Measurements from ENCODE around the gene PTPN14. TPM values are rescaled to one million over a fixed set of nuclear protein-coding genes. Genes with fewer than 3 reads are reported as not detected.

Gene PTPN14
- total and polyA plus RNA-seq, 3 donors from 2014 or later, result 14.8 to 59.2 (median 42.2) TPM

- H3K27ac ChIP-seq, result no peak overlapping the region
- no peaks in the 10 kb centered on the region for H3K36me3 ChIP-seq (ENCODE audit: low read depth, missing control alignments)
- intact Hi-C loops (cut with DNase I; ENCODE audit: low total_unique reads), result loop anchor here (5.0 kb wide), 1 partner anchor 257 kb away; no protein-coding TSS in a partner anchor
- no peak for DNase-seq
- 86 to 88% methylated on average over 3 of the region's 3 CpGs for WGBS, 2 donors
- H3K4me3 ChIP-seq, result no peak overlapping the region
- no peaks in the 10 kb centered on the region for H3K9me3 ChIP-seq
- peaks cover 4% of the 10 kb centered on the region for H3K4me1 ChIP-seq
- no peak for TF ChIP-seq POLR2A (IDR thresholded peaks at IDR 0.05)
- TF ChIP-seq, protein P1, sequence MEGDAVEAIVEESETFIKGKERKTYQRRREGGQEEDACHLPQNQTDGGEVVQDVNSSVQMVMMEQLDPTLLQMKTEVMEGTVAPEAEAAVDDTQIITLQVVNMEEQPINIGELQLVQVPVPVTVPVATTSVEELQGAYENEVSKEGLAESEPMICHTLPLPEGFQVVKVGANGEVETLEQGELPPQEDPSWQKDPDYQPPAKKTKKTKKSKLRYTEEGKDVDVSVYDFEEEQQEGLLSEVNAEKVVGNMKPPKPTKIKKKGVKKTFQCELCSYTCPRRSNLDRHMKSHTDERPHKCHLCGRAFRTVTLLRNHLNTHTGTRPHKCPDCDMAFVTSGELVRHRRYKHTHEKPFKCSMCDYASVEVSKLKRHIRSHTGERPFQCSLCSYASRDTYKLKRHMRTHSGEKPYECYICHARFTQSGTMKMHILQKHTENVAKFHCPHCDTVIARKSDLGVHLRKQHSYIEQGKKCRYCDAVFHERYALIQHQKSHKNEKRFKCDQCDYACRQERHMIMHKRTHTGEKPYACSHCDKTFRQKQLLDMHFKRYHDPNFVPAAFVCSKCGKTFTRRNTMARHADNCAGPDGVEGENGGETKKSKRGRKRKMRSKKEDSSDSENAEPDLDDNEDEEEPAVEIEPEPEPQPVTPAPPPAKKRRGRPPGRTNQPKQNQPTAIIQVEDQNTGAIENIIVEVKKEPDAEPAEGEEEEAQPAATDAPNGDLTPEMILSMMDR (IDR thresholded peaks at IDR 0.05), result no peak
- H3K27me3 ChIP-seq, result no peaks in the 10 kb centered on the region
Observed at GRCh38 chr1:214330222-214330621, 221.2 kb downstream of the PTPN14 start.

GRCh38 chr1:214329470-214330220 lies 221.8 kb downstream of the PTPN14 start:
- H3K27me3 ChIP-seq, result no peaks in the 10 kb centered on the region
- intact Hi-C loops (cut with DNase I; ENCODE audit: low total_unique reads), result loop anchor here (5.0 kb wide), 2 partner anchors 67 to 258 kb away; no protein-coding TSS in a partner anchor
- no peak overlapping the region for H3K27ac ChIP-seq
- H3K4me1 ChIP-seq, result peaks cover 4% of the 10 kb centered on the region
- DNase-seq, result no peak
- TF ChIP-seq, protein P1 (IDR thresholded peaks at IDR 0.05), result no peak
- TF ChIP-seq POLR2A (IDR thresholded peaks at IDR 0.05), result no peak
- no peaks in the 10 kb centered on the region for H3K9me3 ChIP-seq
- 92 to 94% methylated on average over 14 to 20 of the region's 20 CpGs for WGBS, 2 donors
- no peak overlapping the region for H3K4me3 ChIP-seq
- no peaks in the 10 kb centered on the region for H3K36me3 ChIP-seq (ENCODE audit: low read depth, missing control alignments)

- WGBS, 2 donors, result 53 to 54% methylated on average over 5 to 11 of the region's 11 CpGs
- TF ChIP-seq, protein P1 (IDR thresholded peaks at IDR 0.05), result peak; percentile 63 to 83 (median 82)
- no peak for TF ChIP-seq POLR2A (IDR thresholded peaks at IDR 0.05)
Observed at GRCh38 chr1:214328770-214329469, 222.5 kb downstream of the PTPN14 start.

DNA sequence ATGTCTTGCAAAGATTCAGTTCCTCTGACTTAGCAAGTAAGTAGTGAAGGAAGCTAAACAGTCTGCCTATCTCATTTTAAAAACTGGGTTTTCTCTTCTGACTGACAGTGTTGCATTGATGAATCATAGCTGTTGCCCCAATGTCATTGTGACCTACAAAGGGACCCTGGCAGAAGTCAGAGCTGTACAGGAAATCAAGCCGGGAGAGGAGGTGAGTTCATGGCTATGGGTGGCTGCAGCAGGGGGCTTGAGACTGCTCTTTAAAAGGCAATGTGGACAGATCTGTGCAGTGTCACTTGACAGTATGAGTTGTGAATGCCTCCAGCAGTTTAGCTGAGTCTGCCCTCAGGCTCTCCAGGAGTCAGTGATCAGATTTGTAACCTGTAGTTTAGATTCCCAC lies 223.9 kb downstream of the PTPN14 start:
- TF ChIP-seq, protein P1 (IDR thresholded peaks at IDR 0.05), result no peak
- no peak for TF ChIP-seq POLR2A (IDR thresholded peaks at IDR 0.05)
- intact Hi-C loops (cut with DNase I; ENCODE audit: low total_unique reads), result loop anchor here (5.0 kb wide), 1 partner anchor 65 kb away; no protein-coding TSS in a partner anchor
- Histone ChIP-seq H3K9me3 (no peaks in the 10 kb centered on the region), H3K27ac (no peak overlapping the region), H3K36me3 (ENCODE audit: low read depth, missing control alignments) (no peaks in the 10 kb centered on the region), H3K4me3 (no peak overlapping the region), H3K4me1 (no peaks in the 10 kb centered on the region), H3K27me3 (no peaks in the 10 kb centered on the region)
- WGBS, 2 donors, result 42 to 43% methylated on average over 1 of the region's 1 CpG
- DNase-seq, result no peak

More at GRCh38 chr1:214328770-214329469, 222.5 kb downstream of the PTPN14 start:
- no peaks in the 10 kb centered on the region for H3K9me3 ChIP-seq
- intact Hi-C loops (cut with DNase I; ENCODE audit: low total_unique reads), result loop anchor here (5.0 kb wide), 1 partner anchor 67 kb away; no protein-coding TSS in a partner anchor
- H3K4me1 ChIP-seq, result peaks cover 4% of the 10 kb centered on the region
- DNase-seq, result peak; percentile 89
- H3K27me3 ChIP-seq, result no peaks in the 10 kb centered on the region
- no peaks in the 10 kb centered on the region for H3K36me3 ChIP-seq (ENCODE audit: low read depth, missing control alignments)
- H3K27ac ChIP-seq, result no peak overlapping the region
- no peak overlapping the region for H3K4me3 ChIP-seq
